Stomach (tissue), 9 donors: ENCODE results near the gene IQCN. TPM values are rescaled to one million over a fixed set of nuclear protein-coding genes. Genes with fewer than 3 reads are reported as not detected.

Experiments
- DNase-seq, 2 donors: peaks; one replicate each; pipeline versions ENCODE4 v3.0.0 to v3.0.0-alpha.2; 2013 to 2019
- H3K27ac ChIP-seq, 5 donors: fragments of 200-600 bp in 4 of 5; sonication (generic) in 4 of 5; one replicate each; pipeline ENCODE4 v1.5.1; 2013 to 2019; ENCODE audit warnings: mild to moderate bottlenecking in 1 of 5, moderate library complexity in 1 of 5
- H3K27me3 ChIP-seq, 3 donors: fragments of 200-600 bp; sonication (generic); one replicate each; pipeline ENCODE4 v1.5.1; 2017 to 2019; ENCODE audit warnings: mixed run types in 1 of 3
- H3K36me3 ChIP-seq, 4 donors: fragments of 200-600 bp; sonication (generic); 1 replicate in 3 of 4; 2 replicates in 1 of 4; pipeline ENCODE4 v1.5.1; 2016 to 2019
- H3K4me1 ChIP-seq, 4 donors: fragments of 200-600 bp; sonication (generic); one replicate each; pipeline ENCODE4 v1.5.1; 2016 to 2019
- H3K4me3 ChIP-seq, 4 donors: fragments of 200-600 bp; sonication (generic) in 3 of 4; one replicate each; pipeline ENCODE4 v1.5.1; 2016 to 2019; ENCODE audit warnings: mild to moderate bottlenecking in 1 of 4
- H3K9me3 ChIP-seq, 4 donors: fragments of 200-600 bp; sonication (generic); one replicate each; pipeline ENCODE4 v1.5.1; 2016 to 2019
- CTCF ChIP-seq, 7 experiments: fragments of 450-650 bp in 4 of 7; fragments of 200-600 bp in 3 of 7; sonication (generic) in 3 of 7; IDR thresholded peaks; one replicate each; pipeline ENCODE4 v1.5.1; 2016 to 2019; ENCODE audit warnings: antibody characterized with exemption in 7 of 7, control low read depth in 2 of 7, mild to moderate bottlenecking in 1 of 7
- EP300 ChIP-seq: sonication (generic); formaldehyde crosslinking; IDR thresholded peaks from one replicate; pipeline ENCODE4 v1.6.1; 2017; ENCODE audit warnings: antibody characterized with exemption
- POLR2A ChIP-seq, 4 donors: fragments of 450-650 bp; IDR thresholded peaks; one replicate each; pipeline ENCODE4 v1.6.1; 2016; ENCODE audit warnings: antibody characterized with exemption in 4 of 4, control low read depth in 2 of 4, mild to moderate bottlenecking in 1 of 4, moderate library complexity in 1 of 4
- POLR2AphosphoS5 ChIP-seq, 3 donors: sonication (generic); formaldehyde crosslinking; IDR thresholded peaks; one replicate each; pipeline ENCODE4 v1.6.1; 2016; ENCODE audit warnings: antibody characterized with exemption in 3 of 3
- WGBS, 5 donors: extraction: QIAGEN DNeasy Blood & Tissue Kit in 3 of 5; methylation state at CpG; one replicate each; pipeline versions ENCODE4 v1.1.5 to v1.1.7; 2013 to 2018; 5-methylcytosine and 5-hydroxymethylcytosine counted together
- intact Hi-C: fragments of 100-400 bp; cut with DNase I; formaldehyde crosslinking; loops from one replicate; pipeline ENCODE4 v1.15.1; 2023; ENCODE audit warnings: low total_unique reads
- polyA plus RNA-seq, 3 donors: library from polyadenylated mRNA; stranded (reverse); fragments of 200-250 nt; gene quantifications; one replicate each; pipeline ENCODE4 v1.2.3, GENCODE V29; 2013
- total RNA-seq, 5 donors: library from RNA; depleted of rRNA; stranded (reverse); fragments of >200 nt; gene quantifications; one replicate each; pipeline versions ENCODE4 v1.1.0 to v1.2.3, GENCODE V29; 2014 to 2016
- donor health status: healthy with polysubstance abuse.
- donor health status: Bipolar disorder and iron deficiency.
- donor health status: healthy.

Gene IQCN
- total and polyA plus RNA-seq, 8 donors: 1.4 to 35.7 (median 2.7) TPM; not detected in 1

DNA sequence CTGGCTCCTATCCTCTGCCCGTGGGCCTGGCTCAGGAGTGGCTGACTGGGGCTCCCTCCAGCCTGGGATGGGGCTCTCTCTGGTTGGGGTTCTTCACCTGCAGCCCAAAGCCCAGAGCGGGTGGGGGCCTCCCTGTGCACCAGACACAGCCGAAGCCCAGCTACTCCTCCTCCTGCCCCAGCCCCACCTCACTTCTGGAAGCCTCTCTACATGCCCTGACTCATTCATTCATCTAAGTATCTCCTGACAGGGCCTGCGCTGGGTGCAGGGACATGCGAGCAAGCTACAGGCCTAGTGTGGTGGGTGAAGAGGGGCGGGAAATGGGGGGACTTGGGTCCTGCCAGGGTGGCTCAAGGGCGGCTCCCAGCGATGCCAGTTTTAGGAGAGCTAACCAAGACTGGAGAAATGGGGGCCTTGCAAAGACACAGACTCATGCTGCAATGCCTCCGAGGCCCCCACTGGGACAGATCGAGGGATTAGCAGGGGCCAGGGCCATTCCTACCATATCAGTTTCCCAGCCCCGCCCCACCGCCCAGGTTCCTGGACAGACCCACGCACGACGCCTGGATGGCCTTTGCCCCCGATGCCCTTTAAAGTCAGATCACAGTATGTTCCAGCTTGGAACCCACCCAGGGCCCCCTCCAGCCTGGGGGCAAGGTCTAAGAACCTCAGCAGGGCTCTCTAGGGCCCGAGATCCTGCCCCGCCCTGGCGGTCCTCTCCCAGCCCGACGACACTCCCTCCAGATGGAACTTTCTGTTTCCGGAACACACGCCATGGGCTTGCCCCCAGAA, 36.1 kb upstream of the IQCN start:
- Histone ChIP-seq H3K27ac (peak overlapping the region in 3 of 5 donors; percentile 8 to 63 (median 17)), H3K9me3 (no peaks in the 10 kb centered on the region), H3K4me3 (no peak overlapping the region), H3K36me3 (peaks cover 33 to 88% (median 75%) of the 10 kb centered on the region in 4 donors), H3K27me3 (no peaks in the 10 kb centered on the region), H3K4me1 (peaks cover 29 to 68% (median 43%) of the 10 kb centered on the region in 4 donors)
- intact Hi-C loops: no loop called here
- TF ChIP-seq EP300: no peak
- no peak for TF ChIP-seq CTCF (IDR thresholded peaks at IDR 0.05)
- no peak for TF ChIP-seq POLR2A (IDR thresholded peaks at IDR 0.05)
- whole genome bisulfite sequencing, 5 donors: 59 to 79% (median 63%) methylated on average over 16 to 23 of the region's 23 CpGs
- peak in 1 of 2 donors; percentile 67 for DNase-seq

DNA sequence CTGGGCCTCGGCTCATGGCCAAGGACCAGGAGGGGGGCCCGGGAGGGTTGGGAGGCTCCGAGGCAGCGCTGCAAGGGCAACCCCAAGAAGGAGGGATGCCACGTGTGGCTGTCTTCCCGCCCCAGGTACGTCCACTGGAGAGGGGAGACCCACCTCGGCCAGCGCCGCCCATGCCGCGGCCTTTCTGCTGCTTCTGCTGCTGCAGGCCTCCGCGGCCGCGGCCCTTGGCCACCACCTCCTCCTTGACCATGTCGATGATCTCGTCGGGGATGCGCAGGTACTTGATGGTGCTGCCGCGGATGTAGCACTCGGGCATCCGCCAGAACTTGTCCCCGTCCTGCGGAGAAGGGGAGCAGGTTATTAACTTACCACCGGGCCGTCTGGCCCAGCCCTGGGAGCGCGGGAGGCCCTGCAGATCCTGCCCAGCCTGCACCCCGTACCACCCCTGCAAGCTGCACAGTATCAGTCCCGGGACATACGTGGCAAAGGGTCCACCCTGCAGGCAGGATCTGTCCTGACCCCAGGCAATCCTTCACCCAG, 35.3 kb upstream of the IQCN start:
- Histone ChIP-seq H3K27me3 (no peaks in the 10 kb centered on the region), H3K4me1 (peaks cover 35 to 75% (median 50%) of the 10 kb centered on the region in 4 donors), H3K36me3 (peaks cover 33 to 83% (median 72%) of the 10 kb centered on the region in 4 donors), H3K4me3 (no peak overlapping the region), H3K27ac (peak overlapping the region in 2 of 5 donors; percentile 12 to 97), H3K9me3 (no peaks in the 10 kb centered on the region)
- no peak for DNase-seq
- WGBS, 5 donors: 86 to 95% (median 92%) methylated on average over 26 to 33 of the region's 33 CpGs
- no peak for TF ChIP-seq EP300
- TF ChIP-seq CTCF (IDR thresholded peaks at IDR 0.05): no peak
- TF ChIP-seq POLR2AphosphoS5 (IDR thresholded peaks at IDR 0.05): no peak
- no peak for TF ChIP-seq POLR2A (IDR thresholded peaks at IDR 0.05)
- intact Hi-C loops: no loop called here

DNA sequence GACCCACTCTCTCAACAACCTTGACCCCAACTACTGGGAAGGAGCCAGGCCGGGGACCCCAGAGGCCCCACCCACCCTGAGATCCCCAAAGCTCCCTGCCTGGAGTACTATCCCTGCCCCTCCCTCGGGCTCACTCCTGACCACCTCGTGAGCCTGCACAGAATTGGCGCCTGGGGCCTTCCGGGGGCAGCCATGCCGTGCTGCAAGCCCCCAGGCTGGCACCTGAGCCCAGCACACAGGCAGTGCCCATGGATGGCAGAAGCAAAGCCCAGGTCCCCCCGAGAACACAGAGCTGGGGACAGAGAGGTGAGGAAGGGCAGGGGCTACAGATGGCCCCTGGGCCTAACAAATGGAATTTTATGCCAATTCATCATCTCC, 34.7 kb upstream of the IQCN start:
- Histone ChIP-seq H3K27ac (peak overlapping the region in 3 of 5 donors; percentile 97 to 98 (median 98)), H3K27me3 (no peaks in the 10 kb centered on the region), H3K9me3 (no peaks in the 10 kb centered on the region), H3K4me3 (no peak overlapping the region), H3K4me1 (peaks cover 40 to 82% (median 56%) of the 10 kb centered on the region in 4 donors), H3K36me3 (peaks cover 33 to 77% (median 66%) of the 10 kb centered on the region in 4 donors)
- DNase-seq: no peak
- WGBS, 5 donors: 89 to 96% (median 91%) methylated on average over 4 to 7 of the region's 7 CpGs
- intact Hi-C loops: no loop called here
- TF ChIP-seq EP300 (no peak), POLR2A (IDR thresholded peaks at IDR 0.05) (no peak), CTCF (IDR thresholded peaks at IDR 0.05) (no peak), POLR2AphosphoS5 (IDR thresholded peaks at IDR 0.05) (no peak)

GRCh38 chr19:18308051-18308947, 34.0 kb upstream of the IQCN start:
- no peaks in the 10 kb centered on the region for H3K27me3 ChIP-seq
- no peak for TF ChIP-seq POLR2AphosphoS5 (IDR thresholded peaks at IDR 0.05)
- no peak for TF ChIP-seq POLR2A (IDR thresholded peaks at IDR 0.05)
- no peak for TF ChIP-seq CTCF (IDR thresholded peaks at IDR 0.05)
- no peak for TF ChIP-seq EP300
- DNase-seq: no peak
- peak overlapping the region in 4 of 5 donors; percentile 96 to 98 (median 98) for H3K27ac ChIP-seq
- intact Hi-C loops: no loop called here
- WGBS, 5 donors: 80 to 87% (median 86%) methylated on average over 14 to 20 of the region's 20 CpGs
- peaks cover 47 to 88% (median 62%) of the 10 kb centered on the region in 4 donors for H3K4me1 ChIP-seq
- no peaks in the 10 kb centered on the region for H3K9me3 ChIP-seq
- H3K36me3 ChIP-seq: peaks cover 33 to 71% (median 60%) of the 10 kb centered on the region in 4 donors
- H3K4me3 ChIP-seq: no peak overlapping the region
